T1000 (cell line): ENCODE measurements around the gene CD4.

Experiments
- DNase-seq: peaks from one replicate; lab custom pipeline; 2025; ENCODE audit warnings: mixed read lengths; lab: John Stamatoyannopoulos, UW

Gene CD4

DNA sequence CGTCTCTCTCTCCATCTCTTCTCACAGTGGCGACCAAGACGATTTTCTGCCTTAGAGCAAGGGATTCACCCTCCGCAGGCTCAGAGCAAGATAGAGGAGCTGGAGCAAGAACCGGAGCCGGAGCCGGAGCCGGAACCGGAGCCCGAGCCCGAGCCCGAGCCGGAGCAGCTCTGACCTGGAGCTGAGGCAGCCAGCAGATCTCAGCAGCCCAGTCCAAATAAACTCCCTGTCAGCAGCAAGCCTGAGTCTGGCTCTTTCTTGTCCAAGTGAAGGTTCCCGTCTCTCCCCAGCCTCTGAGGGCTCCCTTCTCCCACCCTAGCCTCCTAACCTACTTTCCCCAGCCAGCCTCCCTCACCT is 11.1 kb upstream of the CD4 start:
- DNase-seq: no peak

GRCh38 chr12:6778574-6779550 is 10.5 kb upstream of the CD4 start:
- DNase-seq: peak; percentile 87

GRCh38 chr12:6779708-6780432 is 9.5 kb upstream of the CD4 start:
- DNase-seq: no peak

DNA sequence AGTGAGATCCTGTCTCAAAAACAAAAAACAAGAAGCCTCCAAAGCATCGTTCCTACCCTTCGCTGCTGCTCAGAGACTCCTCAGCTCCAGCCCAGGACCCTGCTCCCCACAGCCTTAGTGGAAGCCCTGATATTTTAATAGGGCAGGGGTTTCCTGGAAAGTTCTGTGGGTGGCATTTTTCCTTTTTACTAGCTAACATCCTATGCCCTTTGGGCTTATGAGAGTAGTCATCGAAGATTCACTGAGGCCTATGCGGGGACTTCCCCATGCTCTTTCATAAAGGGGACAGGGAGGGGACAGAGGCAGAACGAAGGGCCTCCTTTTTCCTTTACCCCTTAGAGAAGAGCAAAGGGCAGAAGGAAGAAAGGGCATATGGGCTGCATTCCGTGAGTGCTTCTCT is 8.8 kb upstream of the CD4 start:
- DNase-seq: no peak

- no peak for DNase-seq
Measured at GRCh38 chr12:6782119-6782518, 7.2 kb upstream of the CD4 start.

DNA sequence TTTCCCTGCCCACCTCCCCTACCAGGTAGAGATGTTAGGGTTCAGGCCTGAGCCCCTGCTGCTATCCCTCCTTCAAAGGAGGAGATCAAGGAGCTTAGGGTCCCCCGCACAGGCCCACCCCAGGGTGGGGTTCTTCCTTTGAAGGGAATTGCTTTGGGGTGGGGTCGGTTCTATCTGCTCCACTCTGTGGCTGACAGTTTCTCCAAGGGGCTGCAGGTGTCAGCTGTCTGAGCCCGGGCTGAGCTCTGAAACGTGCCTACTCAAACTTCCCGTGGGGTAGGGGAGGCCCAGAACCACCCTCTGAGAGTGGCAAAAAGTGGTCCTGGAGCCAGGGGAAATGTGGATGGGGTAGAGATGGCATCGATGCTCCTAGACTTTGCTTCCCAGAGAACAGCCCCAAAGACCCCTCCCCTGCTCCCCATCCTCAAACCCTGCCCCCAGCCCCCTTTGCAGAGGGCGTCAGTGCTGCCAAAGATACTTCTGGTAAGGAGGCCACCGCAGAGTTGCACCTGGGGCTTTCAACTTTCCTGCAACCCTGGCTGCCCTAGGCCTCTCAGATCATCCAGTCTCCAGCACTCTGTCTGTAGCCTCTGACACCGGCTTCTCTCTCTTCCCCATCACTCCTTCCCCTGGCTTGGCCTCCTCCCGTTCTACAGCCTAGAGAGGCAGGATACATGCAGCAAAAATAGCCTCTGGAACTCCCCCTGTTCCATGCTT is 6.3 kb upstream of the CD4 start:
- DNase-seq: no peak

DNA sequence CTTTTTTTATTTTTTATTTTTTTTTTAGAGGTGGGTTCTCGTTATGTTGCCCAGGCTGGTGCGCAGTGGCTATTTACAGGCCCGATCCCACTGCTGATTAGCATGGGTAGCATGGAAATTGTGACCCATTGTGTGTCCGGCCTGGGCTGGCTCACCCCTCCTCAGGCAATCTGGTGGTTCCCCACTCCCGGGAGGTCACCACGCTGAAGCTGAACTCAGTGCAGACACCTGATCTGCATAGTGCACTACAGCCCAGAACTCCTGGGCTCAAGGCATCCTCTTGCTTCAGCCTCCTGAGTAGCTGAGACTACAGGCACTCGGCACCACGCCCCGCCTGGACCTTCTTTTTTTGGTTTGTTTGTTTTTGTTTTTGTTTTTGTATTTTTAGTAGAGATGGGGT is 5.5 kb upstream of the CD4 start:
- no peak for DNase-seq

GRCh38 chr12:6784296-6784695 is 5.0 kb upstream of the CD4 start:
- DNase-seq: no peak

DNA sequence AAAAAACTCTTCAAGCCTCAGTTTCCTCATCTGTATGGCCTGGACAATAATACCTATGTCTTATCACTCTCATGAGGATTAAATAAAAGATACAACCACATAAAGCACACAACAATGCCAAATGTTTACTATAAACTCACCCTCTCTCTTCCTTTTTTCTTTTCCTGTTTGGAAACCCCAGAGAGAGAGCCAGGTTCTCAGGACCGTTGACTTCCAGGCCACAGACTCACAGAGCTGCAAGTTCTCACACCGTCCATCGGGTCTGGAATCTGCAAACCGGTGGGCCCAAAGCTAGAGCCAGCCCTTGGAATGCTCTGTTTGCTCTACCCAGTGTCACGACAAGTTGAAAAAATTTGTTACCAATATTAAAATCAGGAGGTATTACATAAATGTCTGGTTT is 4.6 kb upstream of the CD4 start:
- DNase-seq: no peak

- no peak for DNase-seq
Measured at GRCh38 chr12:6786416-6787094, 2.8 kb upstream of the CD4 start.

- DNase-seq: no peak
Measured at GRCh38 chr12:6787309-6787708, 2.0 kb upstream of the CD4 start.

GRCh38 chr12:6790496-6791150 is 1.3 kb downstream of the CD4 start:
- DNase-seq: no peak

- DNase-seq: no peak
Measured at GRCh38 chr12:6791931-6792520, 2.7 kb downstream of the CD4 start.

DNA sequence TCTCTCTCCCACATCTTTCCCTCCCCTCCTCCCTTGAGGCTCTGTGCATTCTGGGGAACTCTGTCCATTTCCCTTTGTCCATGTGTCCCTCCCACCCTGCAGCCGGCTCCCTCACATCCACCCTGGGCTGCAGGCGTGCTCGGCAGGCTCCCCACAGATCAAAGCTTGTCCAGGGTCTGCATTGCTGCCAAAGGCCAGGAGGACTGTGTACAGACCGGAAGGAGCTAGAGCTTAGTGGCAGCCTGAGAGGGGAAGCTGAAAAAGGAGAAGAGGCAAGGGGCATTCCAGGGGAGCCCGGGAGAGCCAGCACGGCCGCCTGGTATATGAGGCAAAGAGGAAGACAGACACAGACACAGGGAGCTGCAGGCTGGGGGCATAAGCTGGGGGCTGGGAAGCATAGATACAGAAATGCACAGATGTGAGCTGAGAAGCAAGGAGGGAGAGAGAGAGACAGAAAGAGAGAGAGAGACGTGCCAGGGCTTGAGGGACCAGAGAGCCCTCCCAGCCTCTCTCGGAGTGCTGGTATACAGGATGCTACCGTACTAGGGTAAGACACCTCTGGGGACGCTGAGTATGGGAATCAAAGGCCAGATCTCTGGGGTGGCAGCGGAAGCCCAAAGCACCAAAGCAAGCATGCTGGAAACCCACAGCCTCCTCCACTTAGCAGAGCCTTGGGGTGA is 3.3 kb downstream of the CD4 start:
- no peak for DNase-seq

GRCh38 chr12:6795088-6795487 is 5.8 kb downstream of the CD4 start:
- DNase-seq: no peak

DNA sequence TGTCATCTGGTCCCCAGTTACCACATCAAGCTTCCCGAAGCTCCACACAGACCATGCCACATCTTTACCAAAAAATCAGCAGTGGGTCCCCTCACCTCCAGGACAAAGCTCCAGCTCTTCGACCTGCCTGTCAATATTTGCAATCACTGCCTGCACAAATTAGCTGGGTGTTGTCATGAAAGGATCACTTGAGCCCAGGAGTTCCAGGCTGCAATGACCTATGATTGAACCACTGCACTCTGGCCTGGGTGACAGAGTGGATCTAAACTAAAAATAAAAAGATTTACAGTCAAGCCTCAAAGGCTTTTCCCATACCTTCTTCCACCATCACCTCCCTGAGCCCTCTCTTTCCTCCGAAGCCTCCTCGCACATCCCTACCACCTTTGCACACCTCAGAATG is 7.2 kb downstream of the CD4 start:
- no peak for DNase-seq

- no peak for DNase-seq
Measured at GRCh38 chr12:6799147-6799546, 9.8 kb downstream of the CD4 start.

DNA sequence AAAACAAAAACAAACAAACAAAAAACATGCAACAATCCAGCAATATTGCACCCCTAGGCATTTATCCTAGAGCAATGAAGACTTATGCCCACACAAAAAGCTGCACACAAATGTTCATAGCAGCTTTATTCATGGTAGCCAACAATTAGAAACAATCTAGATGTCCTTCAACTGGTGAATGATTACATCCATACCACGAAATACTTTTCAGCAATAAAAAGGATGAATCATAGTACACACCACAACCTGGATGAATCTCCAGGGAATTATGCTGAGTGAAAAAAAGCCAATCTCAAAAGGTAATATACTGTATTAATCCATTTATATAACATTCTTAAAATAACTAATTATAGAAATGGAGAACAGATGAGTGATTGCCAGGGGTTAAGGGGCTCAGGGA is 17.8 kb downstream of the CD4 start:
- DNase-seq: no peak

DNA sequence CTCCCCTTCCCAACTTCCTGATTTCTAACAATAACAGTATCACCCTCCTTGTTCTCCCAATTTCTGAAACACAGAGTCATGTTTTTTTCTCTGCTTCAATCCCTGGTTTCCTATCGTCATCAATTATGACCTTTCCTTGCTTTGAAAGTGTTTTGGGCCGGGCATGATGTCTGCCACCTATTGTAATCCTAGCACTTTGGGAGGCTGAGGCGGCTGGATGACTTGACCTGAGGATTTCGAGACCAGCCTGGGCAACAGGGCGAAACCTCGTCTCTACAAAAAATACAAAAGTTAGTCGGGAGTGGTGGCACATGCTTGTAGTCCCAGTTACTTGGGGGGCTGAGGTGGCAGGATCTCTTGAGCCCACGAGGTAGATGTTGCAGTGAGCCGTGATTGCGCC is 19.7 kb downstream of the CD4 start:
- DNase-seq: no peak

DNA sequence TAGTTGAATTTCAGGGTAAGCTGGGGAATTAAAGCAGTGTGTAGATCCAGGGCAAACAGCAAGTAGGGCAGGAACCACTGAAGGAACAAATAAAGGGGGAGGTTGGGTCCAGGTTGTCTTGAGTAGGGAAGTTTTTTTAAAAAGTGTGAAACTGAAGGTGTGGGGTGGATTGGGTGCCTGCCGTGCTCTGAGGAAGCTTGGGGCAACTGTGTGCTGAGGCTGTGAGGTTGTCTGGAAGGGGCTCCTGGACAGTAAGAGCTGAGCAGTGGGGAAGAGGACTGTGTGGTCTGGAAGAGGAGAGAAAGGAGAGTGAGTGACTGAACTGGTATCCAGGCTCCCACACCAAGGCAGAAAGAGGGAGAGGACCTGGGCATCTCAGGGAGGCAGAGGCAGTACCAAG is 21.4 kb downstream of the CD4 start:
- DNase-seq: no peak

DNA sequence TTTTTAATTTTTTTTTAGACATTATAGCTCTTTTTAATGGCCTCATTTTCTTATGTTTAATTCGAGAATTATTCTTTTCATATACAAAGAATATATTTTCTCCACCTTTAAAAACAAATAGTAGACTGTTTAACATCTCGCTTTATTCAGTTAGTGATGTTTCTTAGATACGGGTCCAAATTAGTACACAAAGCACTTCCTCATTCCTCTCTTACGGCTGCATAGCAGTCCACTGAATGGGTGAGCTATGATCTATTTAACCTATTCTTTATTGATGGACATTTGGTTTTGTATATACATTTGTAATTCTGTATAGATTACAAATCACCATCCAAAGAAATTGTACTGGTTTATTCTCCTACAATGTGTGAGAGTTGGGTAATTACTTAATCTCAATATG is 24.0 kb downstream of the CD4 start:
- no peak for DNase-seq
